Daoy (cell line): Measurements from ENCODE around the gene GMFB. TPM values are rescaled to one million over a fixed set of nuclear protein-coding genes. Genes with fewer than 3 reads are reported as not detected.

Experiments used
- DNase-seq: peaks from one replicate; pipeline ENCODE4 v3.0.0-alpha.2; 2015; ENCODE audit warnings: low read depth
- total RNA-seq: library from RNA; depleted of rRNA; stranded (reverse); fragments of >200 nt; shearing (Covaris generic); gene quantifications from 2 replicates; pipeline ENCODE4 v1.2.3, GENCODE V29; 2014; rRNA removed

GMFB gene
- total RNA-seq, result 146 and 151 TPM in 2 replicates

DNA sequence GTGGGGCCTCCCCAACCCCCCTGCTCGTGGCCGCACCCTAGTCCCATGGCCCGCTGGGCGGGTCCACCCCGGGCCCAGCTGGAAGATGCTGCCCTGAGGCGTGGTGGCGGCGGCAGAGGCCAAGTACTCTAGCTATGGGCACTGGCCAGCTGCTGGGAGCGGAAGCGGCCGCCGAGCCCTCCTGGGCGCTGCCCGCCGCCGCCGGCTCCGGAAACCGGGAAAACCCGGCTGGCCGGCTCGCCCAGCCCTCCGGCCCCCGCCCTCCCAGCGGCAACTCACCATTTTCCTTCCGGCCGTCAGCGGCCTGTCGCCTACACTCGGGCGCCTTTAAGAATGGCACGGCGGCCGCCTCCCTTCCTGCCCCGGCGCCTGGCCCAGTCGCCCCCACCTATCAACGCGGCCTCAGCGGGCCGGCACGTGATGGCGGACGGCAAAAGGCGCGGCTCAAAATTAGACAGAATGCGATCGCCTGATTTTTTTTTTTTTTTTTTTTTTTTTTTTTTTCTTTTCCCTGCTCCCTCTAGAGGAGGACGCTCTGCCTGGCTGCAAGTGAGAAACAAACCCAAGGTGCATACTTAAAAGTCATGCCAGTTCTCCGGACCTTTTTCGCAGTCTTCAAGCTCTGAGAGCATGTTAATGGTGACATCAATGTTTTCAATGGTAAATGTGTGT, at the start of gene GMFB:
GMFB (minus strand) TSS at position 335 of the 672 bp plus-strand sequence; CDS start at position 282, 53 bp downstream.
- peak; percentile 97 for DNase-seq

DNA sequence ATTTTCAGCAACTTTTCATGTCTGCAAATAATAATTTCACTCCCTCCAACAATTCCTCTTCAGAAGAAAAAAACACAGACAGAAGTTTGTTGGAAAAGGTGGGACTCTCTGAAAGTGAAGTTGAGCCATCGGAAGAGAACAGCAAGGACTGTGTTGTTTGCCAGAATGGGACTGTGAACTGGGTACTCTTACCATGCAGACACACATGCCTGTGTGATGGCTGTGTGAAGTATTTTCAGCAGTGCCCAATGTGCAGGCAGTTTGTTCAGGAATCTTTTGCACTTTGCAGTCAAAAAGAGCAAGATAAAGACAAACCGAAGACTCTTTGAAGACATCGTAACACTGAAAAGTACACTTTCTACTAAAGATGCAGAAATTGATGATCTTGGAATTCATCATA, 49.3 kb upstream of the GMFB start:
- no peak for DNase-seq

DNA sequence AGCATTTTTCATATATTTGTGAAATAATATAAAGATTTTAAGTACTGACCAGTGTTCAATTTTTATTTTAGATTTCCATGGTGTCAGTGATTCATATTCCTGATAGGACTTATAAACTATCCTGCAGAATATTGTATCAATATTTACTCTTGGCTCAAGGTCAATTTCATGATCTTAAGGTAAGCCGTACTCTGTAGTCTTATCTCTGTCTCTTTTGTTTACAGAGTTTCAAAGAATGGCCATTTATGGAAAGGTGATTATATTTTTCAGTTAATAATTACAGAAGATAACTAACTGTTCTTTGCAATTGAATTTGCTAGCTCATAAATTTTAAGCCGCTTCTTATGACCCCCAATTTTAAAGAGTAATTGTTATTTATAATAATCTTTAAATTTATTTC, 48.9 kb upstream of the GMFB start:
- DNase-seq, result no peak

- DNase-seq, result no peak
Observed at GRCh38 chr14:54535646-54536045, 46.9 kb upstream of the GMFB start.

DNA sequence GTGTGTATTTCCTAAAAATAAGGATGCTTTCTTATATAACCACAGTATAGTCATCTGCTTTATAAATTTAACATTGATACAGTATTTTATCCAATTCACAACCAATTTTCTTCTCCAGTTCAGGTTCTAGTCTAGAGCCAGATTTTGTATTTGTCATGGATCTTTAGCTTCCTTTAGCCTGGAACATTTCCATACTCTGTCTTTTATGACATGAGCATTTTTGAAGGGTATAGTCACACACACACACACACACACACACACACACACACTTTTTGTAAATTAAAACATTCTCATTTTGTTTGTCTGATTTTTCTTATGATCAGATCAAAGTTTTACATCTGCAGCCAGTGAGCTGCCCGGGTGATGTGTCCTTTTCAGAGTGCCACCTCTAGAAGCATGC, 46.3 kb upstream of the GMFB start:
- no peak for DNase-seq

DNA sequence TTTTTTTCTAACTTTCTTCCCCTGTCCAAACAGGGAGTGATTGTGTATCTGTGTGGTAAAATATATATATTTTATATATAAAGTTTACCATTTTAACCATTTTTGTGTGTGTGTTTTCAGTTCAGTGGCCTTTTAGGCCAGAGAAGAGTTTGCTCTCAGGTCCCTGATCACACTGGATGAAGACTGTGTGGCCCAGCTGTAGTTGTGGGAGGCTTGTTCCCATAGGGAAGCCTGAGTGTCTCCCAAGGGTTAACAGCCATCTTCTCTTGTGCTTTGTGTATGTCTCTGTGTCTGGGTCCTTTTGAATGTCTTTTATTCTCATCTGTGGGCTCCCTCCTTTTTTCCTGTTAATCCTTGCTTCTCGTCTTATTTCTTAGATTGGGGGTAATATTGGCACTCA, 44.3 kb upstream of the GMFB start:
- no peak for DNase-seq

- no peak for DNase-seq
Observed at GRCh38 chr14:54532111-54533012, 43.6 kb upstream of the GMFB start.

- DNase-seq, result peak; percentile 49
Observed at GRCh38 chr14:54529811-54530210, 41.0 kb upstream of the GMFB start.

GRCh38 chr14:54528973-54529372, 40.2 kb upstream of the GMFB start:
- DNase-seq, result no peak

GRCh38 chr14:54524410-54524809, 35.6 kb upstream of the GMFB start:
- DNase-seq, result no peak

DNA sequence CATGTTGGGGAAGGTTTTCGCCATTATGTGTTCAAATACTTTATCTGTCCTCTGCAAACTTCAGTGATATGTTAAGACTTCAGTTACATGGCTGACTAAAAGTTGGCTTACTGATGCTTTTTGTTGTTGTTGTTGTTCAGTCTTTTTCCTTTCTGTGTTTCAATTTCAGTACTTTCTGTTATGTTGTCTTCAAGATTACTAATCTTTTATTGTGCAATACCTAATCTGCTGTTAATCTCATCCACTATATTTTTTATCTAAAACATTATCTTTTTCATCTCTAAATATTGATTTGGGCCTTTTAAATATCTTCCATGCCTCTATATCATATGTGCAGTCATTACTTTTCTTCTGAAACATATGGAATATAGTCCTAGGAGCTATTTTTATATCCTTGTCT, 27.9 kb upstream of the GMFB start:
- DNase-seq, result no peak

DNA sequence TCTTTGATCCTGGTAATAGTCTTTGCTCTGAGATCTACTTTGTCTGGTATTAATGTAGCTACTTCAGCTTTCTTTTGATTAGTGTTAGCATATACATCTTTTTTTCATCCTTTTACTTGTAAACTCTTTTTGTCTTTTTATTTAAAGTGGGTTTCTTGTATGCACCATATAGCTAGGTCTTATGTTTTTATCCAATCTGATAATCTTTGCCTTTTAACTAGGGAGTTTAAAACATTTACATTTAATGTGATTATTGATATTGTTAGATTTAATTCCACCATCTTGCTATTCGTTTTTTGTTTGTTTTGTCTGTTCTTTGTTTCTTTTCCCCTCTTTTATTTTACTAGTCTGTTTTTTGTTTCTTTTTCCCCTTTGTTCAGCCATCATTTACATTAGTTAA, 26.9 kb upstream of the GMFB start:
- DNase-seq, result no peak

DNA sequence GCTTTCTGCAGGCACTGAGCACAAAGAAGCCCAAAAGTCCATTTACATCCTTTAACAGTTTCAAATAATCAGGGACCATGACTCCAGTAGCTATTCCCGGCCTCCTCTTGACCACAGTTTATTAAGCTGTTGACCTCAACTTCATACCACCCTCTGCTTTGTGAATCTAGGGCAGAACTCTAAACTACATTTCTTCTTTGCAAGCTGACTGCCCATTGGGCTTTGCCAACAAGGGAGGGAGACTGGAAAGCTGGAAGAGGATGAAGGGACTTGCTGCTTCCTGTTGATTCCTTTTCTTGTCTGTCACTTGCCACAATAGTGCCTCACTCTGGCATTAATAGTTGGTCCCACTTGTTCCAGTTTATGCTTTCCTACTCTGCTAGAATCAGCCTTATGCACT, 23.6 kb upstream of the GMFB start:
- no peak for DNase-seq

GRCh38 chr14:54509546-54510501, 21.0 kb upstream of the GMFB start, which contains the start of gene CGRRF1:
CGRRF1 (plus strand) TSS chr14:54509906; CDS start chr14:54509960, 54 bp downstream.
- DNase-seq, result peak; percentile 100

DNA sequence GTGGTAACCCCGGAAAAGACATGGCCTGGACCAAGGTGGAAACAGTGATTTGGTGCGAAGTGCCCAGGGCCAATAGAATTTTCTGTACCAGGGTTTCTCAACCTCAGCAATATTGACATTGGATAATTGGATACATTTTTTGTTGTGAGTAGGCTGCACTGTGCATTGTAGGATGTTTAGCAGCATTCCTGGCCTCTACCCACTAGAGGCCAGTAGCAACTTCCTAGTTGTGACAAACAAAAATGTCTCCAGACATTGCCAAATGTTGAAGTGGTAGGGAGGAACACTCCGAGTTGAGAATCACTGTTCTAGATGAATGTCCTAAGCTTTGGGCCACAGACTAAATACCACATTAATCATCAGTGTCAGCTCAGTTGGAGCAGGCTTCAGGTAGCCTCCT, 14.7 kb upstream of the GMFB start:
- DNase-seq, result peak; percentile 24

DNA sequence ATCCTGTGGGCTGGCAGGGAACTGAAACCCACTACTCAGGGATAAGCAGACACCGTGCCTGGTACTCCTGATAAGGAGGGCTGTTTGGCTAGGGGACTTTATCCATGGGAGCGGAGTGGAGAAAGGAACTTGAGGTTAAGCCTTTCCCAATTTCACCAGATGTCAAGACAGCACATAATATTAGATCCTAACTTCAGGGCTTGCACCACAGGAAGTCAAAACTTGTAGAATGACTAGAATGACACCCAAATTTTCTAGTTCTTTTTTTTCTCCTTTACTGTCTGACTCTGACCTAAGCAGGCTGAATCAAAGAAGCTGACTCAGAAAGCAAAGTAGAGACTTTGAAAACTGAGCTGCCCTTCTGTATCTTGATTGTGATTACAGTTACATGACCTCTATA, 13.8 kb upstream of the GMFB start:
- no peak for DNase-seq

- no peak for DNase-seq
Observed at GRCh38 chr14:54501480-54501879, 12.7 kb upstream of the GMFB start.

DNA sequence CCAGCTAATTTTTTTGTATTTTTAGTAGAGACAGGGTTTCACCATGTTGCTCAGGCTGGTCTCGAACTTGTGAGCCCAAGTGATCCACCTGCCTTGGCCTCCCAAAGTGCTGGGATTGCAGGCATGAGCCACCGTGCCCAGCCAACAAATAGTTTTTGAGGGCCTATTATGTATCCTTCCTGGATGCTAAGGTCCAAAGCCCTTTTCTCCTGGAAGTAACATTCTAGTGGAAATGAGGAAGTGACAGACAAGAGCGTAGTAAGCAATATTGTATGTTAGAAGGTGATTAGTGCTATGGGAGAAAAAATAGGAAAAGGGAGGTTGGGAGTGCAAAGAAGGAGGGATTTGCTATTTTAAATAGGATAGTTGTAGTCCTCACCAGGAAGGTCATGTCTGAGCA, 12.0 kb upstream of the GMFB start:
- DNase-seq, result no peak

DNA sequence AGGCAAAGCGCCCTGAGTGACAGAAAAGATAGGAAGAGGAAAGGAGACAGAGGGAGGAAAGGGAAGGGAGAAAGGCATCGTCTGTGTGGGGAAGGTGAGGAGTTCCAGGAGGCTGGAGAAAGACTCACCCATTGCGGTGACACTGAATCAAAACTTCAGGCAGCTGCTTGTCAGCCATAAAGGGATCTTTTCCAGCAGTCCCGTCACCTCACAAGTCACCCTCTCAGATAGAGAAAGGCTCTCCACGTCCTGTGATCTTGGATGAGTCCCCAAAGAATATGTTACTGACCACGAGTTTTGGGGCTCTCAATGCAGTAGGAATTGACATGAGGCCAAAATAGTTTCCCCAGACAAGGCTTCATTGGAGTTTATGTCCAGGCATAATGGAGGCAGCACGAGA, 9.8 kb upstream of the GMFB start:
- no peak for DNase-seq

- no peak for DNase-seq
Observed at GRCh38 chr14:54498095-54498531, 9.3 kb upstream of the GMFB start.

GRCh38 chr14:54497224-54497623, 8.4 kb upstream of the GMFB start:
- no peak for DNase-seq

- no peak for DNase-seq
Observed at GRCh38 chr14:54493293-54493692, 4.5 kb upstream of the GMFB start.
